SK-N-SH treated with all-trans-retinoic acid at 6 μM for 48 hours (cell line): ENCODE results near the gene CFAP20DC.

Experiments
- ATAC-seq: fragments of 200-7000 bp; cut with Tn5 transposase; 3 replicates; pipeline ENCODE4 v1.9.1; 2020; ENCODE audit warnings: mild to moderate bottlenecking, moderate library complexity
- BACH2 ChIP-seq: fragments of 250-450 bp; sonication (Bioruptor Pico); IDR thresholded peaks from 2 replicates; pipeline ENCODE4 v1.9.0; 2021; ENCODE audit warnings: mild to moderate bottlenecking, borderline replicate concordance
- CSDC2 ChIP-seq: fragments of 250-450 bp; sonication (Bioruptor Pico); IDR thresholded peaks from 2 replicates; pipeline ENCODE4 v1.5.0; 2020; ENCODE audit warnings: mild to moderate bottlenecking, moderate library complexity
- ESRRG ChIP-seq: fragments of 250-450 bp; sonication (Bioruptor Pico); IDR thresholded peaks from 2 replicates; pipeline ENCODE4 v1.6.1; 2021; ENCODE audit warnings: mild to moderate bottlenecking
- GLIS3 ChIP-seq: fragments of 250-450 bp; sonication (Bioruptor Pico); IDR thresholded peaks from 2 replicates; pipeline ENCODE4 v1.5.0; 2020; ENCODE audit warnings: mild to moderate bottlenecking, moderate library complexity
- ISL1 ChIP-seq: fragments of 250-450 bp; sonication (Bioruptor Pico); IDR thresholded peaks from 2 replicates; pipeline ENCODE4 v2.1.2; 2022; ENCODE audit warnings: mild to moderate bottlenecking, moderate library complexity
- OSR1 ChIP-seq: fragments of 250-450 bp; sonication (Bioruptor Pico); IDR thresholded peaks from 2 replicates; pipeline ENCODE4 v1.8.0; 2022; ENCODE audit warnings: moderate library complexity, mild to moderate bottlenecking, inconsistent platforms
- PATZ1 ChIP-seq: fragments of 250-450 bp; sonication (Bioruptor Pico); IDR thresholded peaks from 2 replicates; pipeline ENCODE4 v1.8.0; 2020; ENCODE audit warnings: mild to moderate bottlenecking, moderate library complexity, borderline replicate concordance
- POU6F1 ChIP-seq: fragments of 250-450 bp; sonication (Bioruptor Pico); IDR thresholded peaks from 2 replicates; pipeline ENCODE4 v1.8.0; 2021; ENCODE audit warnings: low read depth, mild to moderate bottlenecking, moderate library complexity, borderline replicate concordance
- PPARA ChIP-seq: fragments of 250-450 bp; sonication (Bioruptor Pico); IDR thresholded peaks from 2 replicates; pipeline ENCODE4 v1.5.0; 2020; ENCODE audit warnings: mild to moderate bottlenecking, borderline replicate concordance
- RARB ChIP-seq: fragments of 250-450 bp; sonication (Bioruptor Pico); IDR thresholded peaks from 2 replicates; pipeline ENCODE4 v1.8.0; 2021; ENCODE audit warnings: mild to moderate bottlenecking, moderate library complexity
- TSHZ2 ChIP-seq: fragments of 250-450 bp; sonication (Bioruptor Pico); IDR thresholded peaks from 2 replicates; pipeline ENCODE4 v1.5.0; 2020; ENCODE audit warnings: mild to moderate bottlenecking, moderate library complexity
- ZC3H10 ChIP-seq: fragments of 250-450 bp; sonication (Bioruptor Pico); IDR thresholded peaks from 2 replicates; pipeline ENCODE4 v1.5.1; 2021; ENCODE audit warnings: mild to moderate bottlenecking, moderate library complexity
- ZFP30 ChIP-seq: fragments of 450-650 bp; formaldehyde crosslinking; IDR thresholded peaks from 2 replicates; pipeline ENCODE4 v1.5.0; 2022; ENCODE audit warnings: mild to moderate bottlenecking, moderate library complexity
- ZNF70 ChIP-seq: fragments of 450-650 bp; formaldehyde crosslinking; IDR thresholded peaks from 2 replicates; pipeline ENCODE4 v1.5.0; 2020; ENCODE audit warnings: mild to moderate bottlenecking, moderate library complexity
- ZNF8 ChIP-seq: fragments of 450-650 bp; formaldehyde crosslinking; IDR thresholded peaks from 2 replicates; pipeline ENCODE4 v1.5.0; 2020; ENCODE audit warnings: mild to moderate bottlenecking, moderate library complexity
- TF ChIP-seq, protein P1 (sequence below): fragments of 250-450 bp; sonication (Bioruptor Pico); IDR thresholded peaks from 2 replicates; pipeline ENCODE4 v1.5.1; 2021; ENCODE audit warnings: mild to moderate bottlenecking, moderate library complexity
- TF ChIP-seq, protein P2 (sequence below): fragments of 250-450 bp; sonication (Bioruptor Pico); IDR thresholded peaks from 2 replicates; pipeline ENCODE4 v1.5.1; 2020; ENCODE audit warnings: low read depth, mild to moderate bottlenecking, moderate library complexity

CFAP20DC gene

GRCh38 chr3:58800032-58800431 lies 249.8 kb downstream of the CFAP20DC start:
- no peak for TF ChIP-seq ZFP30 (CRISPR knock-in tag)
- TF ChIP-seq ZC3H10 = no peak
- TF ChIP-seq ZNF70 (CRISPR knock-in tag) = no peak
- TF ChIP-seq ESRRG (CRISPR knock-in tag) = no peak
- TF ChIP-seq RARB = no peak
- no peak for TF ChIP-seq TSHZ2 (CRISPR knock-in tag)
- TF ChIP-seq GLIS3 (CRISPR knock-in tag) = no peak
- TF ChIP-seq PPARA = no peak
- TF ChIP-seq POU6F1 (CRISPR knock-in tag) = no peak
- TF ChIP-seq, protein P1, sequence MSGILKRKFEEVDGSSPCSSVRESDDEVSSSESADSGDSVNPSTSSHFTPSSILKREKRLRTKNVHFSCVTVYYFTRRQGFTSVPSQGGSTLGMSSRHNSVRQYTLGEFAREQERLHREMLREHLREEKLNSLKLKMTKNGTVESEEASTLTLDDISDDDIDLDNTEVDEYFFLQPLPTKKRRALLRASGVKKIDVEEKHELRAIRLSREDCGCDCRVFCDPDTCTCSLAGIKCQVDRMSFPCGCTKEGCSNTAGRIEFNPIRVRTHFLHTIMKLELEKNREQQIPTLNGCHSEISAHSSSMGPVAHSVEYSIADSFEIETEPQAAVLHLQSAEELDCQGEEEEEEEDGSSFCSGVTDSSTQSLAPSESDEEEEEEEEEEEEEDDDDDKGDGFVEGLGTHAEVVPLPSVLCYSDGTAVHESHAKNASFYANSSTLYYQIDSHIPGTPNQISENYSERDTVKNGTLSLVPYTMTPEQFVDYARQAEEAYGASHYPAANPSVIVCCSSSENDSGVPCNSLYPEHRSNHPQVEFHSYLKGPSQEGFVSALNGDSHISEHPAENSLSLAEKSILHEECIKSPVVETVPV (CRISPR knock-in tag) = no peak
- TF ChIP-seq CSDC2 (CRISPR knock-in tag) = no peak
- TF ChIP-seq, protein P2, sequence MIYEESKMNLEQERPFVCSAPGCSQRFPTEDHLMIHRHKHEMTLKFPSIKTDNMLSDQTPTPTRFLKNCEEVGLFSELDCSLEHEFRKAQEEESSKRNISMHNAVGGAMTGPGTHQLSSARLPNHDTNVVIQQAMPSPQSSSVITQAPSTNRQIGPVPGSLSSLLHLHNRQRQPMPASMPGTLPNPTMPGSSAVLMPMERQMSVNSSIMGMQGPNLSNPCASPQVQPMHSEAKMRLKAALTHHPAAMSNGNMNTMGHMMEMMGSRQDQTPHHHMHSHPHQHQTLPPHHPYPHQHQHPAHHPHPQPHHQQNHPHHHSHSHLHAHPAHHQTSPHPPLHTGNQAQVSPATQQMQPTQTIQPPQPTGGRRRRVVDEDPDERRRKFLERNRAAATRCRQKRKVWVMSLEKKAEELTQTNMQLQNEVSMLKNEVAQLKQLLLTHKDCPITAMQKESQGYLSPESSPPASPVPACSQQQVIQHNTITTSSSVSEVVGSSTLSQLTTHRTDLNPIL (CRISPR knock-in tag) = no peak
- no peak for ATAC-seq

- no peak for ATAC-seq
Observed at GRCh38 chr3:58799271-58799670, 250.6 kb downstream of the CFAP20DC start.

More at GRCh38 chr3:58799271-58799670, 250.6 kb downstream of the CFAP20DC start:
- TF ChIP-seq TSHZ2 (CRISPR knock-in tag) (no peak), ZNF8 (CRISPR knock-in tag) (no peak), ISL1 (no peak), POU6F1 (CRISPR knock-in tag) (no peak), OSR1 (CRISPR knock-in tag) (no peak), CSDC2 (CRISPR knock-in tag) (no peak), PATZ1 (CRISPR knock-in tag) (no peak), BACH2 (CRISPR knock-in tag) (no peak), ZFP30 (CRISPR knock-in tag) (no peak), PPARA (no peak)
- TF ChIP-seq, protein P2 (CRISPR knock-in tag) = no peak
- TF ChIP-seq, all 23 proteins: peak for 0
